HFFc6 (cell line): ENCODE measurements around the gene GCGR. TPM values are rescaled to one million over a fixed set of nuclear protein-coding genes. Genes with fewer than 3 reads are reported as not detected.

ENCODE experiments used
- DNase-seq: peaks from one replicate; pipeline ENCODE4 v3.0.0-alpha.2; 2018
- H3K27ac Mint-ChIP-seq: 2 replicates; pipeline ENCODE4 v1.8.0; 2020; ENCODE audit warnings: mild to moderate bottlenecking, mixed read lengths
- H3K27me3 Mint-ChIP-seq: 2 replicates; pipeline ENCODE4 v1.8.0; 2021; ENCODE audit warnings: mild to moderate bottlenecking, moderate library complexity, mixed read lengths; ENCODE audit not compliant: insufficient read depth
- H3K36me3 Mint-ChIP-seq: 2 replicates; pipeline ENCODE4 v1.8.0; 2021; ENCODE audit warnings: low read depth, mixed read lengths
- H3K4me1 Mint-ChIP-seq: 2 replicates; pipeline ENCODE4 v1.8.0; 2020; ENCODE audit warnings: low read depth, mixed read lengths
- H3K4me3 Mint-ChIP-seq: 2 replicates; pipeline ENCODE4 v1.8.0; 2020; ENCODE audit warnings: mild to moderate bottlenecking, moderate library complexity, mixed read lengths
- H3K9me3 Mint-ChIP-seq: 2 replicates; pipeline ENCODE4 v1.8.0; 2020; ENCODE audit warnings: mild to moderate bottlenecking, mixed read lengths
- total RNA-seq, 6 experiments: library from RNA; stranded (reverse); fragmentation: NEBNext Ultra II Directional; extraction: Animal tissue kit (Norgen Biotek cat#: 25700); gene quantifications; 2 replicates in 1 of 6; 3 replicates in 5 of 6; pipeline ENCODE4 v1.2.3, GENCODE V29; 2021
- TF ChIP-seq, protein P1 (sequence below): fragments of 200-600 bp; sonication (generic); IDR thresholded peaks from 2 replicates; pipeline ENCODE4 v1.5.0; 2021; ENCODE audit warnings: antibody characterized with exemption, mild to moderate bottlenecking

Gene GCGR
- total RNA-seq, 6 experiments from 2014 or later, result not detected

DNA sequence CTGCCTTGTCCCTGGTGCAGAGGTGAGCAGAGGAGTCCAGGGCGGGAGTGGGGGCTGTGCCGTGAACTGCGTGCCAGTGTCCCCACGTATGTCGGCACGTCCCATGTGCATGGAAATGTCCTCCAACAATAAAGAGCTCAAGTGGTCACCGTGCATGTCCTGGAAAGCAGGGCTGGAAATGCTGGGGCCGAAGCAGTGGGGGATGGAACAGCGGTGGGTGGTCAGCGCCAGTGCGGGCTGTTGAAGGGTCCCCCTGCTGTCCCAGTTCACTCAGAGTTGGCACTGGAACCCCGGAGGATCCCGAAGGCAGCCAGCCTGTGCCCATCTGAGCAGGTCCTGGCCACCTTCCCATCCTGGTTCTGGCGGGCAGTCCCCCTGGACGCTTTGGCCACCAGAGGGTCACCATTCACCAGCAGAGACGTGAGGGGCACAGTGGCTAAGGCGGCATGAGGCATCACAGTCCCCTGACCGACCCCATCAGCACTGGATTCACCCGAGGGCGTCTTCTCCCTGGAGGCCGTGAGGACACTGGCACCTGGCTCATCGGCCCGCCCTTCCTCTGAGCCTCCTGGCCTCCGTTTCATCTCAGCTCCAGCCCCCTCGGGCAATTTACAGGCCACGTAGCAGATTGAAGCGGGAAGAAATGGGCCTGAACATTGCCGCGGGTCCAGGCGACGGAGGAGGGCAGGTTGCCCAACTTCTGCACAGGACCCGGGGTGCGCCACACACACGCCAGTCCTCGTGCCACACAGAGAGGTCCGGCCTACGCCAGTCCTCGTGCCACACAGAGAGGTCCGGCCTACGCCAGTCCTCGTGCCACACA lies 10.1 kb downstream of the GCGR start:
- DNase-seq, result no peak
- H3K27ac Mint-ChIP-seq, result no peak overlapping the region
- peaks cover 5% of the 10 kb centered on the region; the same call in 1 of the 2 replicates for H3K9me3 Mint-ChIP-seq
- peaks cover 12% of the 10 kb centered on the region for H3K4me1 Mint-ChIP-seq
- H3K4me3 Mint-ChIP-seq, result no peak overlapping the region
- H3K27me3 Mint-ChIP-seq, result peaks cover 6% of the 10 kb centered on the region
- TF ChIP-seq, protein P1, sequence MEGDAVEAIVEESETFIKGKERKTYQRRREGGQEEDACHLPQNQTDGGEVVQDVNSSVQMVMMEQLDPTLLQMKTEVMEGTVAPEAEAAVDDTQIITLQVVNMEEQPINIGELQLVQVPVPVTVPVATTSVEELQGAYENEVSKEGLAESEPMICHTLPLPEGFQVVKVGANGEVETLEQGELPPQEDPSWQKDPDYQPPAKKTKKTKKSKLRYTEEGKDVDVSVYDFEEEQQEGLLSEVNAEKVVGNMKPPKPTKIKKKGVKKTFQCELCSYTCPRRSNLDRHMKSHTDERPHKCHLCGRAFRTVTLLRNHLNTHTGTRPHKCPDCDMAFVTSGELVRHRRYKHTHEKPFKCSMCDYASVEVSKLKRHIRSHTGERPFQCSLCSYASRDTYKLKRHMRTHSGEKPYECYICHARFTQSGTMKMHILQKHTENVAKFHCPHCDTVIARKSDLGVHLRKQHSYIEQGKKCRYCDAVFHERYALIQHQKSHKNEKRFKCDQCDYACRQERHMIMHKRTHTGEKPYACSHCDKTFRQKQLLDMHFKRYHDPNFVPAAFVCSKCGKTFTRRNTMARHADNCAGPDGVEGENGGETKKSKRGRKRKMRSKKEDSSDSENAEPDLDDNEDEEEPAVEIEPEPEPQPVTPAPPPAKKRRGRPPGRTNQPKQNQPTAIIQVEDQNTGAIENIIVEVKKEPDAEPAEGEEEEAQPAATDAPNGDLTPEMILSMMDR, result no peak
- H3K36me3 Mint-ChIP-seq, result no peaks in the 10 kb centered on the region

DNA sequence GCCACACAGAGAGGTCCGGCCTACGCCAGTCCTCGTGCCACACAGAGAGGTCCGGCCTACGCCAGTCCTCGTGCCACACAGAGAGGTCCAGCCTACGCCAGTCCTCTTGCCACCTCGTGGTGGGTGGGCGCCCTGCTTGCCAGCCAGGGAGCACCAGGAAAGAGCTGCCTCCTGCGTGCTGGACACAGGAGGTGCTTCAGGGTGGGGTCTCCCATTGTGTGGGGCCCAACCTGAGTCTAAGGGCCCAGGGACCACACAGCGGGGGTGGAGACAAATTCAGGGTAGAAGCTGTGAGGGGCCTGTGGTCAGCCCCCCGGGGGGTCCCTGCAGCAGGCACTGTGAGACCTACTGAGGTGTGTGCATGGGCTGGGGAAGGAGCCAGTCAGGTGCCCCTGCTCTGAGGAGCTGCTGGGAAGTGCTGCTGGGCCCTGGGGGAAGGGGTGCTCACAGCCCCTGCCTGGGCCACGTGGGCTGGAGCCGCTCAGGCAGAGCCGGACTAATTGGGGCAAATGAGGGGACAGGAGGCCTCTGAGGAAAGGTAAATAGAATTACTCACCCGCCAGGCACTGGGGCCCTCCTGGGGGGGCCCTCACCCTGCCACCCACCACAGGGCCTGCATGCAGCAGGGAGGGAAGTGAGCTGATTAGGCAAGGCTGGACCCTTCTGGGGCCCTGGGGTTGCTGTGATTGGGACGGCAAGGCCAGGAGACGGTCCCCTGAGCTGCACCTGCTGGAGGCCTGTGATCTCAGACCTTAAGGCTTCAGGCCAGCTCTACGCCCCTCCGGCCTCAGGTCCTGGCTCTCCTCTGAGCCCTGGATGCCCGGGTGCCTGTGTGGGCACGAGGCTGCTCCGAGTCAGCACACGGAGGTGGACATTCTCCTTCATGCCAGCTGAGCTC lies 11.0 kb downstream of the GCGR start:
- Mint-ChIP-seq H3K4me1 (peaks cover 12% of the 10 kb centered on the region), H3K36me3 (no peaks in the 10 kb centered on the region), H3K27ac (no peak overlapping the region), H3K9me3 (no peaks in the 10 kb centered on the region), H3K4me3 (no peak overlapping the region), H3K27me3 (no peaks in the 10 kb centered on the region; the same call in 1 of the 2 replicates)
- DNase-seq, result no peak
- TF ChIP-seq, protein P1, result no peak

DNA sequence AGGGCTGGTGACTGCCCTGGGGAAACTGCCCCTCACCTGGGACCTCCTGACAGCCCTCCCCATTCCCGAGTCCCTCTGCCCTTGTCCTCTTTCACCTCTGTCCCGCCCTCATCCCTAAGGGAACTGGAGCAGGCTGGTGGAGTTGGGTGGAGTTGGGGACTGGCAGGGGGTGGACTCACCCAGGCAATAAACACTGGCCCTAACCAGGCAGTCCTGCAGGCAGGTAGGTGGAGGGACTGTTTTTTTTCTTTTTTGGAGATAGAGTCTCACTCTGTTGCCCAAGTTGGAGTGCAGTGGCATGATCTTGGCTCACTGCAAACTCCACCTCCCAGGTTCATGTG lies 11.7 kb downstream of the GCGR start:
- H3K27ac Mint-ChIP-seq, result no peak overlapping the region
- H3K27me3 Mint-ChIP-seq, result no peaks in the 10 kb centered on the region
- no peaks in the 10 kb centered on the region for H3K9me3 Mint-ChIP-seq
- no peaks in the 10 kb centered on the region for H3K36me3 Mint-ChIP-seq
- TF ChIP-seq, protein P1, result no peak
- H3K4me3 Mint-ChIP-seq, result no peak overlapping the region
- DNase-seq, result no peak
- H3K4me1 Mint-ChIP-seq, result peaks cover 12% of the 10 kb centered on the region

DNA sequence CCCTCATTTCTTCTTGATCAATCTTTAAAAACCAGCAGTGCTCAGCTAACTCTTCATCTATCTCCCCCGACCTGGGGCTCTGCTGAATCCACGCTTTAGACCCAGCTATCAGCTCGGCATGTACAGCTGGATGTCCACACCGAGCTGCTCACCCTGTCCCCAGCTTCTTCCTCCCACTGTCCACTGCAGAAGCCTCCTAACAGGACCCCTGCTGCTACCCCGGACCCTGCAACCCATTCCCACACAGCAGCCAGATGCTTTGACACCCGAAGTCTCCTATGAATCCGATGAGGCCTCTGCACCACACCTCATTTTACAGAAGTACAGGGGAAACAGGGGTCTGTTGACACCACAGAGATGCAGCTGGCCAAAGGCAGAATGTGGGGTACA lies 13.8 kb downstream of the GCGR start:
- Mint-ChIP-seq H3K27me3 (no peaks in the 10 kb centered on the region), H3K36me3 (no peaks in the 10 kb centered on the region), H3K4me3 (no peak overlapping the region), H3K27ac (no peak overlapping the region), H3K4me1 (peaks cover 12% of the 10 kb centered on the region), H3K9me3 (no peaks in the 10 kb centered on the region)
- DNase-seq, result no peak
- TF ChIP-seq, protein P1, result no peak

DNA sequence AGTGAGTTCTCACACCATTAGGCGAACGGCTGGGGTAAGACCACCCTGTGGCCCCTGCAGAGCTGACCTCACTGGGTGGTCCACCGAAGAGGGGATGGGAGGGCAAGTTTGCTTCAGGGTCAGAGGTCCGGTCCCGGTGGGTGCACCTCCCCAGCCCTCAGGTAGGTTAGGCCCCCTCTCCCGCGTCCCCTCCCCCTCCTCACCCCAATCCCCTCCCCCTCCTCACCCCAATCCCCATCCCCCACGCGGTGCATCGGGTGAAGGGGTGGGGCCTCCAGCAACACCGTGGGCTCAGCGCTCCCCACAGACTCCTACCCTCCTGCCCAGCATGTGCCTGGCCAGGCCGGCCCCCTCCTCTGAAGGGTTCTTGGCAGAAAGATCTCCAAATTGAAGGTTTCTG lies 15.8 kb downstream of the GCGR start:
- Mint-ChIP-seq H3K36me3 (no peaks in the 10 kb centered on the region), H3K27ac (no peak overlapping the region), H3K4me3 (no peak overlapping the region), H3K27me3 (no peaks in the 10 kb centered on the region), H3K4me1 (peaks cover 12% of the 10 kb centered on the region), H3K9me3 (no peaks in the 10 kb centered on the region)
- TF ChIP-seq, protein P1, result no peak
- DNase-seq, result no peak
